ENCODE data around the gene REPIN1. TPM values are rescaled to one million over a fixed set of nuclear protein-coding genes. Genes with fewer than 3 reads are reported as not detected.

REPIN1 gene
- total RNA-seq, 3 donors from 2014 or later, result 151 to 228 (median 202) TPM

DNA sequence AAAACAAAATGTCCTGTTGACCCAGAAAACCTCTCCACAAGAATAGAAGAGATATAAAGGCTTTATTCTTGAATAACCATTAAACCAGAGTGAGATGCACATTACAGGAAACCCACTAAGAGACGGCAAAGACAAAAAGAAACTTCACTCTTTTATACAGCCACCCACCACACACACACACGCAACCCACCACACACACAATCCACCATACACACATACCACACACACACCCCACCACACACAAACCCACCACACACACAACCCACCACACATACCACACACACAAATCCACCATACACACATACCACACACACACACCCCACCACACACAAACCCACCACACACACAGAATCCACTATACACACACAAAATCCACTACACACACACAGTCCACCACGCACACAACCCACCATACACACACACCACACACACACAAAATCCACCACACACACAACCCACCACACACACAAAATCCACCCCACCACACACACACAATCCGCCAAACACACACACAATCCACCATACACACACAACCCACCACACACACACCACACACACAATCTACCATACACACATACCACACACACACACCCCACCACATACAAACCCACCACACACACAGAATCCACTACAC lies 9.5 kb upstream of the REPIN1 start:
- Histone ChIP-seq H3K4me1 (ENCODE audit: low read depth) (peaks cover 11% of the 10 kb centered on the region), H3K9me3 (no peaks in the 10 kb centered on the region), H3K36me3 (ENCODE audit: low read depth) (no peaks in the 10 kb centered on the region), H3K4me3 (no peak overlapping the region)
- intact Hi-C loops (cut with DNase I, micrococcal nuclease), result loop anchor here in 1 of 2 donors (5.0 kb wide), 1 partner anchor 63 kb away; no protein-coding TSS in a partner anchor
- no peak for ATAC-seq
- DNase-seq, result no peak
- TF ChIP-seq, protein P1, sequence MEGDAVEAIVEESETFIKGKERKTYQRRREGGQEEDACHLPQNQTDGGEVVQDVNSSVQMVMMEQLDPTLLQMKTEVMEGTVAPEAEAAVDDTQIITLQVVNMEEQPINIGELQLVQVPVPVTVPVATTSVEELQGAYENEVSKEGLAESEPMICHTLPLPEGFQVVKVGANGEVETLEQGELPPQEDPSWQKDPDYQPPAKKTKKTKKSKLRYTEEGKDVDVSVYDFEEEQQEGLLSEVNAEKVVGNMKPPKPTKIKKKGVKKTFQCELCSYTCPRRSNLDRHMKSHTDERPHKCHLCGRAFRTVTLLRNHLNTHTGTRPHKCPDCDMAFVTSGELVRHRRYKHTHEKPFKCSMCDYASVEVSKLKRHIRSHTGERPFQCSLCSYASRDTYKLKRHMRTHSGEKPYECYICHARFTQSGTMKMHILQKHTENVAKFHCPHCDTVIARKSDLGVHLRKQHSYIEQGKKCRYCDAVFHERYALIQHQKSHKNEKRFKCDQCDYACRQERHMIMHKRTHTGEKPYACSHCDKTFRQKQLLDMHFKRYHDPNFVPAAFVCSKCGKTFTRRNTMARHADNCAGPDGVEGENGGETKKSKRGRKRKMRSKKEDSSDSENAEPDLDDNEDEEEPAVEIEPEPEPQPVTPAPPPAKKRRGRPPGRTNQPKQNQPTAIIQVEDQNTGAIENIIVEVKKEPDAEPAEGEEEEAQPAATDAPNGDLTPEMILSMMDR (IDR thresholded peaks at IDR 0.05), result no peak

DNA sequence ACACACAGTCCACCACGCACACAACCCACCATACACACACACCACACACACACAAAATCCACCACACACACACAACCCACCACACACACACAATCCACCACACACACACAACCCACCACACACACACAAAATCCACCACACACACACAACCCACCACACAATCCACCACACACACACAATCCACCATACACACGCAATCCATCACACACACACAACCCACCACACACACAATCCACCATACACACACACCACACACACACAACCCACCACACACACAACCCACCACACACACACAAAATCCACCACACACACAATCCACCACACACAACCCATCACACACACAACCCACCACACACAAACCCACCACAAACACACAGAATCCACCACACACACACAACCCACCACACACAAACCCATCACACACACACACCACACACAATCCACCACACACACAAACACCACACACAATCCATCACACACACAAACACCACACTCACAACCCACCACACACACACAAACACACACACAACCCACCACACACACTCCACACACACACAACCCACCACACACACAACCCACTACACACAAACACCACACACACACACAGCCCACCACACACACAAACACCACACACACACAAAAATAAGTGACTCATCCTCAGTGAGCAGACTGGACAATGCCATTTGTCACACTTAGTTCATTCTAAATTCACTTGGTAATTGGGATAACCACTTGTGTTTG lies 8.8 kb upstream of the REPIN1 start:
- no peak overlapping the region for H3K4me3 ChIP-seq
- ATAC-seq (no peak), DNase-seq (no peak)
- intact Hi-C loops (cut with DNase I, micrococcal nuclease), result loop anchor here in 1 of 2 donors (5.0 kb wide), 1 partner anchor 63 kb away; no protein-coding TSS in a partner anchor
- no peaks in the 10 kb centered on the region for H3K36me3 ChIP-seq (ENCODE audit: low read depth)
- TF ChIP-seq, protein P1 (IDR thresholded peaks at IDR 0.05), result no peak
- H3K9me3 ChIP-seq, result no peaks in the 10 kb centered on the region
- H3K4me1 ChIP-seq (ENCODE audit: low read depth), result peaks cover 11% of the 10 kb centered on the region

DNA sequence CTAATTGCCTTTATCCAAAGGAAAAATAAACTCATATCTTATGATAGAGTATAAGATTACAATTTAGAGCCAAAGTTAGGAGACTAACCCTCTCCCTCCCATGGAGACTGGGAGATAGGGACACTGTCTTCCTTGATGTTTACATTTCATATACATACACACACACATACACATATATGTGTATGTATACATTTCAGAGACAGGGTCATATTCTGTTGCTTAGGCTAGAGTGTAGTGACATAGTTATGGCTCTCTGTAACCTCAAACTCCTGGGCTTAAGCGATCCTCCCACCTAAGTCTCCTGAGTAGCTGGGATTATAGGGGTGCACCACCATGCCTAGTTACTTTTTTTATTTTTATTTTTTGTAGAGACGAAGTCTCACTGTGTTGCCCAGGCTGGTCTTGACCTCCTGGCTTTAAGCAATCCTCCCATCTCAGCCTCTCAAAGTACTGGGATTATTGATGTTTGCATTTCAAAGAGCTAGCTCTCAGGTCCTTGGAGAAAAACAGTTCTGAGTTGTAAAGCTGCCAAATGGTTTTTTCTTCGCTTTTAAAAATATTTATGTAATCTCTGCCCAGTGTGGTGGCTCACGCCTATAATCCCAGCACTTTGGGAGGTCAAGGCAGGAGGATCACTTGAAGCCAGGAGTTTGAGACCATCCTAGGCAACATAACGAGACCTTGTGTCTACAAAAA lies 8.1 kb upstream of the REPIN1 start:
- TF ChIP-seq, protein P1 (IDR thresholded peaks at IDR 0.05), result no peak
- H3K9me3 ChIP-seq, result no peaks in the 10 kb centered on the region
- DNase-seq (no peak), ATAC-seq (no peak)
- intact Hi-C loops (cut with DNase I, micrococcal nuclease), result no loop called here
- H3K36me3 ChIP-seq (ENCODE audit: low read depth), result no peaks in the 10 kb centered on the region
- no peak overlapping the region for H3K4me3 ChIP-seq
- H3K4me1 ChIP-seq (ENCODE audit: low read depth), result peaks cover 6% of the 10 kb centered on the region

DNA sequence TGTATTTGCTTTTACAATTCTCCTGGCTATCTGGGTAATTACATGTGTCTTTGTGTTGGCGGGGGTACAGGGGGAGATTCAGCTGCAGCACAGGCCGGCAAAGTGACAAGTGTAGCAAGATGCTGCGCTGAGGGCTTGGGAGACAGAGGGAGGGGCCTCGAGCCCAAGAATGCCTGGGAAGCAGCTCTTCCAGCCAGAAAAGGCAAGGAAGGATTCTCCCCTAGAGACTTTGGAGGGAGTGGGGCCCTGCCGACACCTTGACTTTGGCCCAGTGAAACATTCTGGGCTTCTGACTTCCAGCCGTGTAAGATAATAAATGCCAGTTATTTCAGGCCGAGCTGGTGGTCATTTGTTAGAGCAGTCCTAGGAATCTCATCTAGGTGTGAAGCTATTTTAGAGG lies 7.2 kb upstream of the REPIN1 start:
- no peaks in the 10 kb centered on the region for H3K36me3 ChIP-seq (ENCODE audit: low read depth)
- TF ChIP-seq, protein P1 (IDR thresholded peaks at IDR 0.05), result no peak
- H3K9me3 ChIP-seq, result no peaks in the 10 kb centered on the region
- ATAC-seq, result no peak
- H3K4me3 ChIP-seq, result no peak overlapping the region
- no peak for DNase-seq
- peaks cover 6% of the 10 kb centered on the region for H3K4me1 ChIP-seq (ENCODE audit: low read depth)
- intact Hi-C loops (cut with DNase I, micrococcal nuclease), result no loop called here

DNA sequence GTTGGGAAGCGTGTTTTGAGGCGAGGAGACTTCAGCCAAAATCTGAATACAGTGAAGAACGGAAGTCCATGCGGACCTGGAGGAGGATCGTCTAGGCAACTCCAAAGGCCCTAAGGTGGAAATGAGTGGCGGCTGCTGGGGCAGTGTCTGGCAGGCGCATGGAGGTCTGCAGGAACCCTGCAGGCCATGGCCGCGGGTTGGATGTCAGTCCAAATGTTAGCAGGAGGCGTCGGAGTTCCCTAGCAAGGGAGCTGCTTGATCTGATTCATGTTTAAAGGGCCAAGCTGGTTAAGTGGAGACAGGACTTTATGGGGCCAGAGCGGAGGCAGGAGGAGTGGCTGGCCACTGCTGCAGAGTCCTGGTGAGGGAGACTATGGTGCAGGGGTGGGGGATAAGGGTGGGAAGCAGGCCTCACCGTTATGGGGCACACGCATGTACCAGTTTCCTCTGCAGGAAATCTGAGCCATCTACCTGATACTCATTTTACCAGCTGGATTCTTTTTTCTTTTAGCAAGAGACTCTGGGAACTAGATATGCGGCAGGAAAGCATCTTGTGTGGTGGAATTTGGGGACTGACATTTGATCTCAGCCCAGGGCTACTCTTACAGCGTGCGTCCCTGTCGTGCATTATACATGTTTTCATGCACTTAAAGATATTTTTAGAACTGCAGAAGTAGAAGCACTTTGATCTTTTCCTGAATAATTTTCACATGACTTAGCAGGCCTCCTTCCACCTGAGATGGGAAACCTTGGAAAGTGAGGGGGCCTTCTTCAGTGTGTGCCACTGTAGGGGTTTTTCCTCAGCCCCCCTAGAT lies 6.6 kb upstream of the REPIN1 start:
- ATAC-seq (no peak), DNase-seq (no peak)
- no peak overlapping the region for H3K4me3 ChIP-seq
- intact Hi-C loops (cut with DNase I, micrococcal nuclease), result no loop called here
- H3K9me3 ChIP-seq, result no peaks in the 10 kb centered on the region
- peaks cover 2% of the 10 kb centered on the region for H3K4me1 ChIP-seq (ENCODE audit: low read depth)
- H3K36me3 ChIP-seq (ENCODE audit: low read depth), result no peaks in the 10 kb centered on the region
- TF ChIP-seq, protein P1 (IDR thresholded peaks at IDR 0.05), result no peak

Measured in mucosa of descending colon (tissue), 3 donors.